ENCODE results near the gene ACY1. TPM values are rescaled to one million over a fixed set of nuclear protein-coding genes. Genes with fewer than 3 reads are reported as not detected.

Gene ACY1
- total and polyA plus RNA-seq, 4 experiments from 2014 or later, result 7.7 to 14.9 (median 9.9) TPM

DNA sequence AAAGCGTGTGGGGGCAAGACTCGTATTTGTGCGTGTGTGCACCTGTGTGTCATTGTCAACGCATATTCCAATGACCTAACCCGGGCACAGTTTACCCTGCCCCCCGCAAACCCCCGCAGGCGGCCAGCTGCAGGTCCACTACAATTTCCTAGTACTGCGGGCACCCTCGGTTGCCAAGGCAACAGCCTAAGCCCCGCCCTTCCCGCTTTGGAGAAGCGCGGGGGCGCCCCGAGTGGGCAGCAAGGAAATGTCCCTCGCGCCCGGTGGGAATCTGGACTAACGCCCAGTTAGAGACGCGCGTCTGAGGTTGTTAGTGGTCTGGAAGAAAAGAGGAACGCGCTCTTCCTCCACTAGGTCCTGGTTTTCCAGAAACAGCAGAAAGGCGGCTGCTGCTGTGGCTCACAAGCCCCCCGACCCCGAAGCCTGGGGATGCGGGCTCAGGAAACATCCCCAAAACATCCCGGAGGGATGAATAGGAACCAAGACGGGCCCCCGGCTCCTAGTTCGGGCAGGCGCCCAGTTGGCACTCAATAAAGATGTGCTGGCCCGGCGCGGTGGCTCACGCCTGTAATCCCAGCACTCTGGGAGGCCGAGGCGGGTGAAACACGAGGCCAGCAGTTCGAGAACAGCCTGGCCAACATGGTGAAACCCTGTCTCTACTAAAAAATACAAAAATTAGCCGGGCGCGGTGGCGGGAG lies 7.3 kb upstream of the ACY1 start:
- ChIA-PET POLR2A (ENCODE audit: partially characterized antibody) (interaction anchor here (2.9 to 5.1 kb wide), 5 partner anchors 9 to 80 kb away, joined by 10 to 72 read pairs (median 25); partner anchors contain the start of genes DUSP7, PARP3, PCBP4 and RPL29), CTCF (ENCODE audit: partially characterized antibody) (interaction anchor here (1.6 to 4.1 kb wide), 2 partner anchors 19 to 77 kb away, joined by 4 to 22 read pairs; partner anchors contain the start of gene RPL29)
- peak in 1 of 5 donors; percentile 53 for DNase-seq
- H3K27ac Mint-ChIP-seq, result peak overlapping the region; percentile 68 to 96 (median 93)
- Histone ChIP-seq H3K36me3 (ENCODE audit: insufficient read depth, low read length) (no peaks in the 10 kb centered on the region), H3K27me3 (ENCODE audit: insufficient read depth, low read length) (no peaks in the 10 kb centered on the region), H3K27ac (ENCODE audit: low read depth, low read length) (peak overlapping the region; percentile 78), H3K4me1 (ENCODE audit: insufficient read depth, low read length) (peaks cover 34% of the 10 kb centered on the region), H3K4me3 (ENCODE audit: low read length in 2 of 2) (peak overlapping the region; percentile 81 to 95), H3K9me3 (ENCODE audit: control insufficient read depth in 1 of 2, low read length in 2 of 2) (no peaks in the 10 kb centered on the region)
- H3K36me3 Mint-ChIP-seq, result peaks cover 0 to 5% of the 10 kb centered on the region in 2 donors
- H3K27me3 Mint-ChIP-seq, result no peaks in the 10 kb centered on the region
- peak overlapping the region; percentile 88 to 96 (median 93) for H3K4me3 Mint-ChIP-seq
- H3K4me1 Mint-ChIP-seq, result peaks cover 25 to 53% (median 38%) of the 10 kb centered on the region in 4 donors
- intact Hi-C loops (cut with micrococcal nuclease), result loop anchor here (1.0 kb wide), 1 partner anchor 7 kb away; the partner anchor contains the start of gene ACY1
- H3K9me3 Mint-ChIP-seq, result no peaks in the 10 kb centered on the region

GRCh38 chr3:51977446-51978142 lies 5.7 kb upstream of the ACY1 start:
- Mint-ChIP-seq H3K4me3 (peak overlapping the region; percentile 49 to 80 (median 67)), H3K4me1 (peaks cover 28 to 56% (median 45%) of the 10 kb centered on the region in 4 donors), H3K27me3 (no peaks in the 10 kb centered on the region), H3K27ac (peak overlapping the region; percentile 73 to 94 (median 82)), H3K9me3 (no peaks in the 10 kb centered on the region), H3K36me3 (peaks cover 0 to 5% of the 10 kb centered on the region in 2 donors)
- ChIA-PET POLR2A (ENCODE audit: partially characterized antibody) (interaction anchor here (0.8 to 4.6 kb wide), 4 partner anchors 9 to 35 kb away, joined by 3 to 25 read pairs (median 4); partner anchors contain the start of genes PCBP4 and RPL29), CTCF (ENCODE audit: partially characterized antibody) (no interaction called here)
- peak overlapping the region; percentile 10 for H3K27ac ChIP-seq (ENCODE audit: low read depth, low read length)
- DNase-seq, result peak; percentile 44 to 78 (median 49)
- H3K4me1 ChIP-seq (ENCODE audit: insufficient read depth, low read length), result peaks cover 48% of the 10 kb centered on the region
- no peak overlapping the region for H3K4me3 ChIP-seq (ENCODE audit: low read length in 2 of 2)
- H3K36me3 ChIP-seq (ENCODE audit: insufficient read depth, low read length), result no peaks in the 10 kb centered on the region
- H3K27me3 ChIP-seq (ENCODE audit: insufficient read depth, low read length), result no peaks in the 10 kb centered on the region
- H3K9me3 ChIP-seq (ENCODE audit: control insufficient read depth in 1 of 2, low read length in 2 of 2), result no peaks in the 10 kb centered on the region
- intact Hi-C loops (cut with micrococcal nuclease), result no loop called here

DNA sequence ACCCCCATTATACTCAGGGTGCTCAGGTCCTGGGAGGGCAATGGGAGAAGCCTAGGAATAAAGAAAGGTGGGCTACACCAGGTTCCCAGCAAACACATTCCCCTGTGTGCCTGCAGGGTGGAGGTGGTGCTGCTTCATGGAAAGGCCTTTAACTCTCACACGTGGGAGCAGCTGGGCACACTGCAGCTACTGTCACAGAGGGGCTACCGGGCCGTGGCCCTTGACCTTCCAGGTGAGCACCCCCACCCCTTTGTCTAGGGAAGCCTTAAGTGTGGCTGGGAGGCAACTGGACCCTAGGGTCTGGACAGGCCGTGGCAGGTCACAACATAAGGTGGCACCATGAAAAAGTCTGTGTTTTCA lies 5.2 kb upstream of the ACY1 start:
- intact Hi-C loops (cut with micrococcal nuclease), result no loop called here
- Mint-ChIP-seq H3K4me3 (no peak overlapping the region), H3K4me1 (peaks cover 29 to 59% (median 48%) of the 10 kb centered on the region in 4 donors), H3K36me3 (peaks cover 0 to 5% of the 10 kb centered on the region in 2 donors), H3K27ac (peak overlapping the region in 1 of 7 donors; percentile 75), H3K9me3 (no peaks in the 10 kb centered on the region), H3K27me3 (no peaks in the 10 kb centered on the region)
- H3K4me1 ChIP-seq (ENCODE audit: insufficient read depth, low read length), result peaks cover 51% of the 10 kb centered on the region
- H3K4me3 ChIP-seq (ENCODE audit: low read length in 2 of 2), result no peak overlapping the region
- ChIA-PET CTCF (ENCODE audit: partially characterized antibody) (no interaction called here), POLR2A (ENCODE audit: partially characterized antibody) (interaction anchor here (0.8 to 1.7 kb wide), 4 partner anchors 8 to 35 kb away, joined by 3 to 7 read pairs (median 4); partner anchors contain the start of gene RPL29)
- no peaks in the 10 kb centered on the region for H3K9me3 ChIP-seq (ENCODE audit: control insufficient read depth in 1 of 2, low read length in 2 of 2)
- no peak for DNase-seq
- H3K27ac ChIP-seq (ENCODE audit: low read depth, low read length), result no peak overlapping the region
- H3K36me3 ChIP-seq (ENCODE audit: insufficient read depth, low read length), result no peaks in the 10 kb centered on the region
- H3K27me3 ChIP-seq (ENCODE audit: insufficient read depth, low read length), result no peaks in the 10 kb centered on the region

- intact Hi-C loops (cut with micrococcal nuclease), result no loop called here
- H3K4me3 ChIP-seq (ENCODE audit: low read length in 2 of 2), result no peak overlapping the region
- ChIA-PET POLR2A (ENCODE audit: partially characterized antibody) (interaction anchor here (0.6 to 8.2 kb wide), 4 partner anchors 12 to 27 kb away, joined by 3 to 59 read pairs (median 26); partner anchors contain the start of genes PCBP4 and RPL29), CTCF (ENCODE audit: partially characterized antibody) (interaction anchor here (1.1 to 4.4 kb wide), 2 partner anchors 21 to 38 kb away, joined by 3 to 19 read pairs; partner anchors contain the start of genes PARP3 and RRP9)
- H3K27me3 ChIP-seq (ENCODE audit: insufficient read depth, low read length), result no peaks in the 10 kb centered on the region
- no peak for DNase-seq
- Mint-ChIP-seq H3K4me3 (peak overlapping the region in 1 of 8 donors; percentile 41), H3K27me3 (no peaks in the 10 kb centered on the region), H3K9me3 (no peaks in the 10 kb centered on the region), H3K27ac (no peak overlapping the region), H3K4me1 (peaks cover 21 to 53% (median 42%) of the 10 kb centered on the region in 4 donors), H3K36me3 (no peaks in the 10 kb centered on the region)
- H3K4me1 ChIP-seq (ENCODE audit: insufficient read depth, low read length), result peaks cover 49% of the 10 kb centered on the region
- H3K27ac ChIP-seq (ENCODE audit: low read depth, low read length), result no peak overlapping the region
- no peaks in the 10 kb centered on the region for H3K36me3 ChIP-seq (ENCODE audit: insufficient read depth, low read length)
- no peaks in the 10 kb centered on the region for H3K9me3 ChIP-seq (ENCODE audit: control insufficient read depth in 1 of 2, low read length in 2 of 2)
Observed at GRCh38 chr3:51980253-51980652, 3.1 kb upstream of the ACY1 start.

GRCh38 chr3:51982352-51982837 lies 940 bp upstream of the ACY1 start:
- Mint-ChIP-seq H3K27me3 (no peaks in the 10 kb centered on the region), H3K4me1 (peaks cover 7 to 32% (median 26%) of the 10 kb centered on the region in 4 donors), H3K36me3 (no peaks in the 10 kb centered on the region), H3K27ac (peak overlapping the region; percentile 74 to 98 (median 92)), H3K4me3 (peak overlapping the region; percentile 90 to 97 (median 94)), H3K9me3 (no peaks in the 10 kb centered on the region)
- ChIA-PET POLR2A (ENCODE audit: partially characterized antibody) (interaction anchor here (0.8 to 8.2 kb wide), 13 partner anchors 8 to 305 kb away, joined by 3 to 65 read pairs (median 8); partner anchors contain the start of genes ABHD14A, ABHD14B, DUSP7 and GLYCTK), CTCF (ENCODE audit: partially characterized antibody) (interaction anchor here (0.8 to 4.5 kb wide), 8 partner anchors 9 to 480 kb away, joined by 3 to 47 read pairs (median 9); partner anchors contain the start of genes ABHD14A, ABHD14B, DUSP7 and PARP3)
- Histone ChIP-seq H3K27ac (ENCODE audit: low read depth, low read length) (peak overlapping the region; percentile 77), H3K4me3 (ENCODE audit: low read length in 2 of 2) (peak overlapping the region; percentile 36 to 55), H3K27me3 (ENCODE audit: insufficient read depth, low read length) (no peaks in the 10 kb centered on the region), H3K36me3 (ENCODE audit: insufficient read depth, low read length) (no peaks in the 10 kb centered on the region), H3K4me1 (ENCODE audit: insufficient read depth, low read length) (peaks cover 32% of the 10 kb centered on the region), H3K9me3 (ENCODE audit: control insufficient read depth in 1 of 2, low read length in 2 of 2) (no peaks in the 10 kb centered on the region)
- peak in 1 of 5 donors; percentile 23 for DNase-seq
- intact Hi-C loops (cut with micrococcal nuclease), result no loop called here

- H3K4me1 Mint-ChIP-seq, result peaks cover 7 to 29% (median 24%) of the 10 kb centered on the region in 4 donors
- H3K36me3 Mint-ChIP-seq, result no peaks in the 10 kb centered on the region
- H3K4me3 Mint-ChIP-seq, result peak overlapping the region; percentile 83 to 96 (median 90)
- Histone ChIP-seq H3K27me3 (ENCODE audit: insufficient read depth, low read length) (no peaks in the 10 kb centered on the region), H3K27ac (ENCODE audit: low read depth, low read length) (peak overlapping the region; percentile 77), H3K9me3 (ENCODE audit: control insufficient read depth in 1 of 2, low read length in 2 of 2) (no peaks in the 10 kb centered on the region), H3K4me1 (ENCODE audit: insufficient read depth, low read length) (peaks cover 26% of the 10 kb centered on the region), H3K4me3 (ENCODE audit: low read length in 2 of 2) (peak overlapping the region; percentile 29 to 36), H3K36me3 (ENCODE audit: insufficient read depth, low read length) (no peaks in the 10 kb centered on the region)
- no peaks in the 10 kb centered on the region for H3K9me3 Mint-ChIP-seq
- CTCF ChIA-PET (ENCODE audit: partially characterized antibody), result interaction anchor here (0.6 to 4.5 kb wide), 9 partner anchors 10 to 588 kb away, joined by 3 to 47 read pairs (median 4); partner anchors contain the start of genes ABHD14A, ABHD14B, DUSP7 and PARP3
- intact Hi-C loops (cut with micrococcal nuclease), result loop anchor here (1.0 kb wide), 1 partner anchor 8 kb away; the partner anchor contains the start of gene ABHD14A
- H3K27me3 Mint-ChIP-seq, result no peaks in the 10 kb centered on the region
- peak overlapping the region; percentile 84 to 97 (median 92) for H3K27ac Mint-ChIP-seq
- DNase-seq, result no peak
- POLR2A ChIA-PET (ENCODE audit: partially characterized antibody), result interaction anchor here (0.6 to 8.2 kb wide), 14 partner anchors 8 to 1416 kb away, joined by 3 to 65 read pairs (median 8); partner anchors contain the start of genes ABHD14A, ABHD14B, C3orf18 and DUSP7
Observed at GRCh38 chr3:51983578-51984268, 388 bp downstream of the ACY1 start.

All from CD4-positive, alpha-beta memory T cell (primary cell).